ENCODE data around the gene TMEM209.
"Not testable (repeated sequence)": the region's sequence is repeated elsewhere in the genome, so short reads cannot be mapped to it uniquely, and the experiment has no call there.

The TMEM209 gene

GRCh38 chr7:130216750-130217149 is 11.5 kb upstream of the TMEM209 start:
- DNase-seq = no peak

GRCh38 chr7:130216025-130216424 is 10.8 kb upstream of the TMEM209 start:
- DNase-seq = no peak

- DNase-seq = no peak
Observed at GRCh38 chr7:130213828-130214227, 8.6 kb upstream of the TMEM209 start.

- DNase-seq = no peak
Observed at GRCh38 chr7:130210181-130210935, 5.2 kb upstream of the TMEM209 start.

- DNase-seq = peak in 1 of 3 donors; percentile 35
Observed at GRCh38 chr7:130208516-130208915, 3.3 kb upstream of the TMEM209 start.

- DNase-seq = peak; percentile 9 to 65 (median 53)
Observed at GRCh38 chr7:130207642-130208041, 2.4 kb upstream of the TMEM209 start, which contains the start of gene SSMEM1. SSMEM1 (plus strand) TSS chr7:130207860; CDS start chr7:130207911, 51 bp downstream.

GRCh38 chr7:130207033-130207432 is 1.8 kb upstream of the TMEM209 start:
- DNase-seq = no peak

- DNase-seq = no peak
Observed at GRCh38 chr7:130201796-130202195, 3.4 kb downstream of the TMEM209 start.

GRCh38 chr7:130197094-130197493 is 8.1 kb downstream of the TMEM209 start:
- no peak for DNase-seq

GRCh38 chr7:130196476-130196875 is 8.7 kb downstream of the TMEM209 start:
- no peak for DNase-seq

- no peak for DNase-seq
Observed at GRCh38 chr7:130195396-130195795, 9.8 kb downstream of the TMEM209 start.

GRCh38 chr7:130191791-130192190 is 13.4 kb downstream of the TMEM209 start:
- no peak for DNase-seq

- DNase-seq = no peak
Observed at GRCh38 chr7:130189343-130189742, 15.9 kb downstream of the TMEM209 start.

- no peak for DNase-seq
Observed at GRCh38 chr7:130187360-130187759, 17.8 kb downstream of the TMEM209 start.

- not testable (repeated sequence) for DNase-seq
Observed at GRCh38 chr7:130184349-130184748, 20.9 kb downstream of the TMEM209 start.

GRCh38 chr7:130182990-130183389 is 22.2 kb downstream of the TMEM209 start:
- DNase-seq = no peak

- DNase-seq = no peak
Observed at GRCh38 chr7:130181263-130181605, 24.0 kb downstream of the TMEM209 start.

- peak; percentile 45 to 74 (median 59) for DNase-seq
Observed at GRCh38 chr7:130180571-130181262, 24.5 kb downstream of the TMEM209 start.

- no peak for DNase-seq
Observed at GRCh38 chr7:130179631-130180030, 25.6 kb downstream of the TMEM209 start.

- no peak for DNase-seq
Observed at GRCh38 chr7:130178251-130178650, 27.0 kb downstream of the TMEM209 start.

- no peak for DNase-seq
Observed at GRCh38 chr7:130174237-130174959, 30.8 kb downstream of the TMEM209 start.

GRCh38 chr7:130162196-130162595 is 43.0 kb downstream of the TMEM209 start:
- no peak for DNase-seq

GRCh38 chr7:130160455-130160854 is 44.8 kb downstream of the TMEM209 start:
- DNase-seq = no peak

- no peak for DNase-seq
Observed at GRCh38 chr7:130160023-130160422, 45.2 kb downstream of the TMEM209 start.
